RWPE1 (cell line): ENCODE data around the gene ALOX15B.

Experiments used
- CTCF ChIA-PET: fragments of 350-600 bp; sonication (Branson Sonifier 250); formaldehyde crosslinking; extraction: SDS; loops from one replicate; lab custom pipeline; 2021; lab: Yijun Ruan, JAX
- POLR2A ChIA-PET: fragments of 400-600 bp; formaldehyde crosslinking; extraction: SDS; loops from one replicate; lab custom pipeline; 2020; ENCODE audit warnings: antibody characterized with exemption; ENCODE audit not compliant: low non-redundant PET; lab: Yijun Ruan, JAX
- DNase-seq: peaks from one replicate; pipeline ENCODE4 v3.0.0; 2012; ENCODE audit warnings: low spot score
- H3K27ac ChIP-seq: fragments of 450-650 bp; 2 replicates; pipeline ENCODE4 v1.5.1; 2017
- CTCF ChIP-seq: fragments of 450-650 bp; conservative IDR thresholded peaks from 2 replicates; pipeline ENCODE4 v1.5.1; 2017; ENCODE audit warnings: low read depth, mild to moderate bottlenecking

The ALOX15B gene

GRCh38 chr17:8031950-8032349 lies 6.9 kb upstream of the ALOX15B start:
- H3K27ac ChIP-seq: no peak overlapping the region
- ChIA-PET CTCF (interaction anchor here (2.2 to 3.6 kb wide), 3 partner anchors 9 to 42 kb away, joined by 4 to 21 read pairs (median 6); no protein-coding TSS in a partner anchor), POLR2A (no interaction called here)
- no peak for TF ChIP-seq CTCF
- DNase-seq: no peak

- ChIA-PET CTCF (interaction anchor here (2.2 to 3.6 kb wide), 3 partner anchors 9 to 42 kb away, joined by 4 to 21 read pairs (median 6); no protein-coding TSS in a partner anchor), POLR2A (no interaction called here)
- no peak for DNase-seq
- no peak overlapping the region for H3K27ac ChIP-seq
- no peak for TF ChIP-seq CTCF
Measured at GRCh38 chr17:8032442-8032841, 6.4 kb upstream of the ALOX15B start.

DNA sequence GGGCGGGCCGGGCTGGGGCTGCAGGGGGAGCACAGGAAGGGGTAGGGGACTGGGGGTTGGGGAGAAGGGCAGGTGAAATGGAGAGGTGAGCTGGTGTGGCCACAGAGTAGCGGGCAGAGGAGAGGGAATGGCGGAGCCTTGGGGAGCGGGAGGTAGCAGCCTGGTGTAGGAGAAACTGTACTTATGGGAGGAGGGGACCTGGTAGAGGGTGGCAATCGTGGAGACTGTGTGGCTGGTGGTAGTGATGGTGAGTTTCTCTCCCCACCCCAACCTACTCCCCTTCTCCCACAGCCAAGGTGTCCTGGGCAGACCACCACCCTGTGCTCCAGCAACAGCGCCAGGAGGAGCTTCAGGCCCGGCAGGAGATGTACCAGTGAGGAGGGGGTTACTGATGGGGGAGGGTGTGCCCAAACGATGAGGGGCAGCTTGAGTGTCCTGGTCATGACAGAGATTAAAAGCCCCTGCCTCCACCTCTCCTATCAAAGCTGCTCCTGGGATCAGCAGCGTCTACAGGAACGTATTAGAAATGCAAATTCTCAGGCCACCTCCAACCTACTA lies 831 bp downstream of the ALOX15B start:
- peak overlapping the region; percentile 79 for H3K27ac ChIP-seq
- ChIA-PET CTCF (interaction anchor here (0.6 to 0.7 kb wide), 2 partner anchors 18 to 293 kb away, joined by 3 read pairs; no protein-coding TSS in a partner anchor), POLR2A (no interaction called here)
- TF ChIP-seq CTCF: no peak
- no peak for DNase-seq

- POLR2A ChIA-PET: interaction anchor here (0.6 to 1.2 kb wide), 2 partner anchors 21 to 105 kb away, joined by 3 read pairs; no protein-coding TSS in a partner anchor
- CTCF ChIA-PET: interaction anchor here (0.6 to 1.9 kb wide), 42 partner anchors 10 to 304 kb away, joined by 3 to 26 read pairs (median 4); partner anchors contain the start of genes ALOX12B, CNTROB and TRAPPC1
- DNase-seq: peak; percentile 53
- TF ChIP-seq CTCF: peak; percentile 70
- peak overlapping the region; percentile 79 for H3K27ac ChIP-seq
Measured at GRCh38 chr17:8041249-8041928, 2.5 kb downstream of the ALOX15B start.

- DNase-seq: no peak
- POLR2A ChIA-PET: interaction anchor here (0.6 to 1.2 kb wide), 2 partner anchors 22 to 106 kb away, joined by 3 read pairs; no protein-coding TSS in a partner anchor
- TF ChIP-seq CTCF: no peak
Measured at GRCh38 chr17:8041979-8042378, 3.1 kb downstream of the ALOX15B start.

More at GRCh38 chr17:8041979-8042378, 3.1 kb downstream of the ALOX15B start:
- H3K27ac ChIP-seq: peak overlapping the region; percentile 10
- CTCF ChIA-PET: interaction anchor here (0.6 to 1.9 kb wide), 39 partner anchors 11 to 1172 kb away, joined by 3 to 26 read pairs (median 4); partner anchors contain the start of genes ALOX12B, CNTROB and TRAPPC1
